AG04449 (cell line): ENCODE measurements around the gene PCID2.

Source experiments
- CTCF ChIA-PET: fragments of 350-600 bp; formaldehyde crosslinking; extraction: SDS; loops from one replicate; lab custom pipeline; 2021; ENCODE audit warnings: antibody characterized with exemption; lab: Yijun Ruan, JAX
- POLR2A ChIA-PET: fragments of 400-600, 350-600 bp; formaldehyde crosslinking; extraction: SDS; loops from one replicate; lab custom pipeline; 2020; ENCODE audit warnings: antibody characterized with exemption, inconsistent platforms; lab: Yijun Ruan, JAX
- DNase-seq: peaks from one replicate; pipeline ENCODE4 v3.0.0-alpha.2; 2010; ENCODE audit warnings: low read depth, low spot score
- H3K4me3 ChIP-seq: 2 replicates; pipeline ENCODE4 v1.5.1; 2011; ENCODE audit warnings: low read depth, mild to moderate bottlenecking, control low read depth, low read length
- CTCF ChIP-seq: IDR thresholded peaks from one replicate; pipeline ENCODE4 v1.5.1; 2011; ENCODE audit warnings: mild to moderate bottlenecking, moderate library complexity, low read length, control low read depth, inconsistent platforms; ENCODE audit not compliant: insufficient read depth; ENCODE audit errors: missing control alignments

The PCID2 gene

GRCh38 chr13:113155201-113155600, 53.3 kb downstream of the PCID2 start:
- ChIA-PET CTCF (interaction anchor here (1.3 kb wide), 1 partner anchor 24 kb away, joined by 3 read pairs; no protein-coding TSS in a partner anchor), POLR2A (interaction anchor here (0.7 kb wide), 1 partner anchor 20 kb away, joined by 3 read pairs; no protein-coding TSS in a partner anchor)
- DNase-seq = no peak
- no peak overlapping the region for H3K4me3 ChIP-seq
- TF ChIP-seq CTCF = no peak

- DNase-seq = no peak
- CTCF ChIA-PET = interaction anchor here (0.9 to 1.3 kb wide), 2 partner anchors 25 to 240 kb away, joined by 3 read pairs; no protein-coding TSS in a partner anchor
- peak overlapping the region; percentile 42 for H3K4me3 ChIP-seq
- POLR2A ChIA-PET = interaction anchor here (0.7 to 1.5 kb wide), 3 partner anchors 21 to 56 kb away, joined by 3 read pairs; partner anchors contain the start of genes CUL4A and PCID2
- no peak for TF ChIP-seq CTCF
These were observed 54.4 kb downstream of the PCID2 start for GRCh38 chr13:113153810-113154748.

GRCh38 chr13:113152984-113153809, 55.3 kb downstream of the PCID2 start:
- TF ChIP-seq CTCF = no peak
- CTCF ChIA-PET = interaction anchor here (0.9 kb wide), 1 partner anchor 241 kb away, joined by 3 read pairs; no protein-coding TSS in a partner anchor
- peak overlapping the region; percentile 42 for H3K4me3 ChIP-seq
- DNase-seq = no peak
- POLR2A ChIA-PET = interaction anchor here (0.7 to 1.5 kb wide), 2 partner anchors 55 to 56 kb away, joined by 3 read pairs; partner anchors contain the start of genes CUL4A and PCID2

- no peak for TF ChIP-seq CTCF
- H3K4me3 ChIP-seq = peak overlapping the region; percentile 42; the same call in 1 of the 2 replicates
- ChIA-PET CTCF (no interaction called here), POLR2A (no interaction called here)
- DNase-seq = no peak
These were observed 55.8 kb downstream of the PCID2 start for GRCh38 chr13:113152691-113152983.

GRCh38 chr13:113151745-113152690, 56.5 kb downstream of the PCID2 start:
- no peak for TF ChIP-seq CTCF
- peak; percentile 19 for DNase-seq
- ChIA-PET CTCF (interaction anchor here (1.0 kb wide), 2 partner anchors 10 to 118 kb away, joined by 3 read pairs; no protein-coding TSS in a partner anchor), POLR2A (no interaction called here)
- H3K4me3 ChIP-seq = peak overlapping the region; percentile 12; the same call in 1 of the 2 replicates
